SK-N-SH (cell line): ENCODE measurements around the gene APOL2.
"Not testable (repeated sequence)": the region's sequence is repeated elsewhere in the genome, so short reads cannot be mapped to it uniquely, and the experiment has no call there.

Source experiments
- CTCF ChIP-seq: fragments of 200-600 bp; sonication (generic); IDR thresholded peaks from 2 replicates; pipeline ENCODE4 v1.6.1; 2017; ENCODE audit warnings: antibody characterized with exemption, mild to moderate bottlenecking, moderate library complexity
- EP300 ChIP-seq, 2 experiments: IDR thresholded peaks; 2 replicates each; pipeline versions ENCODE4 v1.4.0 to v1.6.1; 2012; ENCODE audit warnings: borderline replicate concordance in 1 of 2, low read depth in 1 of 2, low read length in 1 of 2
- FOXM1 ChIP-seq: IDR thresholded peaks from 2 replicates; pipeline ENCODE4 v1.4.0; 2012; ENCODE audit warnings: low read depth, mild to moderate bottlenecking
- POLR2AphosphoS5 ChIP-seq: IDR thresholded peaks from 2 replicates; pipeline ENCODE4 v1.6.1; 2012; ENCODE audit warnings: low read depth, low read length
- REST ChIP-seq: IDR thresholded peaks from 2 replicates; pipeline ENCODE4 v1.6.1; 2012; ENCODE audit warnings: mild to moderate bottlenecking, low read depth, low read length, moderate library complexity
- SMC3 ChIP-seq: IDR thresholded peaks from 2 replicates; pipeline ENCODE4 v1.6.1; 2012; ENCODE audit warnings: low read depth, low read length, improper control_type of control experiment
- TAF1 ChIP-seq: IDR thresholded peaks from 2 replicates; pipeline ENCODE4 v1.6.1; 2012; ENCODE audit warnings: low read depth, mild to moderate bottlenecking, low read length, moderate library complexity, borderline replicate concordance
- YY1 ChIP-seq: IDR thresholded peaks from 2 replicates; pipeline ENCODE4 v1.4.0; 2012; ENCODE audit warnings: low read depth, mild to moderate bottlenecking
- ZBTB33 ChIP-seq: IDR thresholded peaks from 2 replicates; pipeline ENCODE4 v1.4.0; 2012; ENCODE audit warnings: low read depth, borderline replicate concordance

- not testable (repeated sequence) for TF ChIP-seq CTCF; EP300 (IDR thresholded peaks at IDR 0.05; ENCODE audit: borderline replicate concordance in 1 of 2, low read depth in 1 of 2, low read length in 1 of 2); REST; ZBTB33; TAF1; YY1; SMC3; POLR2AphosphoS5; FOXM1
Measured at GRCh38 chr22:36205573-36205972, 33.8 kb downstream of the APOL2 start.
